ENCODE measurements around the gene FYCO1. TPM values are rescaled to one million over a fixed set of nuclear protein-coding genes. Genes with fewer than 3 reads are reported as not detected.

FYCO1 gene
- total and polyA plus RNA-seq, 2 of the 13 experiments (the other 11 are each of a cell fraction or from before 2014, with no cell fraction given) = 2.7 to 4.2 TPM

GRCh38 chr3:45890405-45890804 lies 105.2 kb downstream of the FYCO1 start:
- no peak overlapping the region for H3K27ac ChIP-seq (ENCODE audit: extremely low read length, insufficient read depth, low read length)
- ChIA-PET POLR2A (no interaction called here), CTCF (ENCODE audit: low intra/inter-chr PET ratio, low total read pairs) (no interaction called here)
- no peaks in the 10 kb centered on the region for H3K79me2 ChIP-seq (ENCODE audit: insufficient read depth, low read length)
- no peak overlapping the region for H2AFZ ChIP-seq (ENCODE audit: low read length)
- no peak for DNase-seq (ENCODE audit: low spot score)
- H4K20me1 ChIP-seq (ENCODE audit: insufficient read depth, low read length) = no peaks in the 10 kb centered on the region
- no peak for ATAC-seq
- H3K4me3 ChIP-seq (replicated peaks in 1 of 3; ENCODE audit: insufficient read depth in 1 of 3, low read depth in 2 of 3, low read length in 3 of 3) = no peak overlapping the region
- no peaks in the 10 kb centered on the region for H3K4me1 ChIP-seq (ENCODE audit: insufficient read depth, low read length)
- in situ Hi-C loops (cut with HindIII; ENCODE audit: extremely low pct_ligation_motif_present, low pct_unique_long_range_greater_than_20kb) = no loop called here
- 65% methylated on average over 3 of the region's 3 CpGs for WGBS (ENCODE audit: low lambda C conversion rate)
- no peak for TF ChIP-seq HNRNPLL (IDR thresholded peaks at IDR 0.05; ENCODE audit: low read depth, low read length, poor library complexity, severe bottlenecking)
- TF ChIP-seq ZNF788 (CRISPR knock-in tag; IDR thresholded peaks at IDR 0.05; ENCODE audit: borderline replicate concordance) = no peak
- TF ChIP-seq, protein P1, sequence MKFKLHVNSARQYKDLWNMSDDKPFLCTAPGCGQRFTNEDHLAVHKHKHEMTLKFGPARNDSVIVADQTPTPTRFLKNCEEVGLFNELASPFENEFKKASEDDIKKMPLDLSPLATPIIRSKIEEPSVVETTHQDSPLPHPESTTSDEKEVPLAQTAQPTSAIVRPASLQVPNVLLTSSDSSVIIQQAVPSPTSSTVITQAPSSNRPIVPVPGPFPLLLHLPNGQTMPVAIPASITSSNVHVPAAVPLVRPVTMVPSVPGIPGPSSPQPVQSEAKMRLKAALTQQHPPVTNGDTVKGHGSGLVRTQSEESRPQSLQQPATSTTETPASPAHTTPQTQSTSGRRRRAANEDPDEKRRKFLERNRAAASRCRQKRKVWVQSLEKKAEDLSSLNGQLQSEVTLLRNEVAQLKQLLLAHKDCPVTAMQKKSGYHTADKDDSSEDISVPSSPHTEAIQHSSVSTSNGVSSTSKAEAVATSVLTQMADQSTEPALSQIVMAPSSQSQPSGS (CRISPR knock-in tag; IDR thresholded peaks at IDR 0.05) = no peak
- TF ChIP-seq ZNF556 (CRISPR knock-in tag; IDR thresholded peaks at IDR 0.05; ENCODE audit: borderline replicate concordance) = no peak
- TF ChIP-seq PITX1 (CRISPR knock-in tag; IDR thresholded peaks at IDR 0.05) = no peak
- no peak for TF ChIP-seq SMARCE1 (IDR thresholded peaks at IDR 0.05; ENCODE audit: borderline replicate concordance)
- no peak for TF ChIP-seq KLF9 (CRISPR knock-in tag; IDR thresholded peaks at IDR 0.05; ENCODE audit: low read depth)
- TF ChIP-seq, protein P2, sequence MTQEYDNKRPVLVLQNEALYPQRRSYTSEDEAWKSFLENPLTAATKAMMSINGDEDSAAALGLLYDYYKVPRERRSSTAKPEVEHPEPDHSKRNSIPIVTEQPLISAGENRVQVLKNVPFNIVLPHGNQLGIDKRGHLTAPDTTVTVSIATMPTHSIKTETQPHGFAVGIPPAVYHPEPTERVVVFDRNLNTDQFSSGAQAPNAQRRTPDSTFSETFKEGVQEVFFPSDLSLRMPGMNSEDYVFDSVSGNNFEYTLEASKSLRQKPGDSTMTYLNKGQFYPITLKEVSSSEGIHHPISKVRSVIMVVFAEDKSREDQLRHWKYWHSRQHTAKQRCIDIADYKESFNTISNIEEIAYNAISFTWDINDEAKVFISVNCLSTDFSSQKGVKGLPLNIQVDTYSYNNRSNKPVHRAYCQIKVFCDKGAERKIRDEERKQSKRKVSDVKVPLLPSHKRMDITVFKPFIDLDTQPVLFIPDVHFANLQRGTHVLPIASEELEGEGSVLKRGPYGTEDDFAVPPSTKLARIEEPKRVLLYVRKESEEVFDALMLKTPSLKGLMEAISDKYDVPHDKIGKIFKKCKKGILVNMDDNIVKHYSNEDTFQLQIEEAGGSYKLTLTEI (CRISPR knock-in tag; conservative IDR thresholded peaks at IDR 0.05) = no peak
- TF ChIP-seq, protein P3, sequence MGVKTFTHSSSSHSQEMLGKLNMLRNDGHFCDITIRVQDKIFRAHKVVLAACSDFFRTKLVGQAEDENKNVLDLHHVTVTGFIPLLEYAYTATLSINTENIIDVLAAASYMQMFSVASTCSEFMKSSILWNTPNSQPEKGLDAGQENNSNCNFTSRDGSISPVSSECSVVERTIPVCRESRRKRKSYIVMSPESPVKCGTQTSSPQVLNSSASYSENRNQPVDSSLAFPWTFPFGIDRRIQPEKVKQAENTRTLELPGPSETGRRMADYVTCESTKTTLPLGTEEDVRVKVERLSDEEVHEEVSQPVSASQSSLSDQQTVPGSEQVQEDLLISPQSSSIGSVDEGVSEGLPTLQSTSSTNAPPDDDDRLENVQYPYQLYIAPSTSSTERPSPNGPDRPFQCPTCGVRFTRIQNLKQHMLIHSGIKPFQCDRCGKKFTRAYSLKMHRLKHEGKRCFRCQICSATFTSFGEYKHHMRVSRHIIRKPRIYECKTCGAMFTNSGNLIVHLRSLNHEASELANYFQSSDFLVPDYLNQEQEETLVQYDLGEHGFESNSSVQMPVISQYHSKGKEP (CRISPR knock-in tag; IDR thresholded peaks at IDR 0.05) = no peak
- no peak for TF ChIP-seq MYPOP (CRISPR knock-in tag; IDR thresholded peaks at IDR 0.05)
- H3K4me2 ChIP-seq (ENCODE audit: low read depth, low read length) = no peak overlapping the region
- FAIRE-seq = no peak
- intact Hi-C loops (cut with micrococcal nuclease; ENCODE audit: unreplicated experiment) = no loop called here
- no peak overlapping the region for H3K9ac ChIP-seq (ENCODE audit: insufficient read depth, low read depth, low read length)
- no peaks in the 10 kb centered on the region for H3K9me3 ChIP-seq (ENCODE audit: low read length)
- no peaks in the 10 kb centered on the region for H3K36me3 ChIP-seq (replicated peaks in 1 of 2; ENCODE audit: control insufficient read depth in 1 of 2, insufficient read depth in 2 of 2, low read length in 2 of 2)
- no TSS peak for BruUV-seq (replicated peaks)
- H3K27me3 ChIP-seq (ENCODE audit: control insufficient read depth in 1 of 2, insufficient read depth in 2 of 2, low read length in 2 of 2) = no peaks in the 10 kb centered on the region

Measured in HepG2 (cell line).